Loucy (cell line): Measurements from ENCODE around the gene PDZRN3.

Source experiments
- EZH2phosphoT487 ChIP-seq: fragments of 200-600 bp; IDR thresholded peaks from 2 replicates; pipeline ENCODE4 v1.6.1; 2018; ENCODE audit warnings: antibody characterized with exemption, mild to moderate bottlenecking, moderate library complexity, borderline replicate concordance
- TF ChIP-seq, protein P1 (sequence below): fragments of 200-600 bp; sonication (generic); conservative IDR thresholded peaks from 2 replicates; pipeline ENCODE4 v1.5.1; 2014; ENCODE audit warnings: mild to moderate bottlenecking, antibody characterized with exemption, low read length

DNA sequence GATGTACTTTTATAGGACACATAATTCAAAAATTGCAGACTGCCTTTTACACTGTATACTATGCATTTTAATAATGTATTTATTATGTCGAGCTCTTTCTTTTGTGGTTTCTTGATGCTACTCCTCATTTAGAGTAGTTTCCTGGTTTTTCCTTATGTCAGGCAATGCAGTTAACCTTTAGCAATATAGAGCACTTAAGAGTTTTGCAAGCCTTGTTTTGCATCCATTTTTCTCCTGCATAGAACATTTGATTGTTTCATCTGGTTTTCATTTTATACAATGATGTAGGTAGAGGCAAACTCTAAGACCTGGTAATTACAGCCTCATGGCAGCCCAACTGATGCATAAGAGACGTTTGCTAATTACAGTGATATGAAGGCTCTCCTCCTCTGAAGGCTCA is 86.3 kb downstream of the PDZRN3 start:
- TF ChIP-seq, protein P1, sequence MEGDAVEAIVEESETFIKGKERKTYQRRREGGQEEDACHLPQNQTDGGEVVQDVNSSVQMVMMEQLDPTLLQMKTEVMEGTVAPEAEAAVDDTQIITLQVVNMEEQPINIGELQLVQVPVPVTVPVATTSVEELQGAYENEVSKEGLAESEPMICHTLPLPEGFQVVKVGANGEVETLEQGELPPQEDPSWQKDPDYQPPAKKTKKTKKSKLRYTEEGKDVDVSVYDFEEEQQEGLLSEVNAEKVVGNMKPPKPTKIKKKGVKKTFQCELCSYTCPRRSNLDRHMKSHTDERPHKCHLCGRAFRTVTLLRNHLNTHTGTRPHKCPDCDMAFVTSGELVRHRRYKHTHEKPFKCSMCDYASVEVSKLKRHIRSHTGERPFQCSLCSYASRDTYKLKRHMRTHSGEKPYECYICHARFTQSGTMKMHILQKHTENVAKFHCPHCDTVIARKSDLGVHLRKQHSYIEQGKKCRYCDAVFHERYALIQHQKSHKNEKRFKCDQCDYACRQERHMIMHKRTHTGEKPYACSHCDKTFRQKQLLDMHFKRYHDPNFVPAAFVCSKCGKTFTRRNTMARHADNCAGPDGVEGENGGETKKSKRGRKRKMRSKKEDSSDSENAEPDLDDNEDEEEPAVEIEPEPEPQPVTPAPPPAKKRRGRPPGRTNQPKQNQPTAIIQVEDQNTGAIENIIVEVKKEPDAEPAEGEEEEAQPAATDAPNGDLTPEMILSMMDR = no peak
- no peak for TF ChIP-seq EZH2phosphoT487
